Measurements from ENCODE around the gene SLC6A20. TPM values are rescaled to one million over a fixed set of nuclear protein-coding genes. Genes with fewer than 3 reads are reported as not detected.

Gene SLC6A20
- total RNA-seq, 2 experiments from 2014 or later = not detected

- no peak for DNase-seq
- Mint-ChIP-seq H3K27ac (no peak overlapping the region), H3K4me3 (no peak overlapping the region), H3K36me3 (peaks cover 25% of the 10 kb centered on the region), H3K27me3 (no peaks in the 10 kb centered on the region), H3K4me1 (ENCODE audit: low read depth) (peaks cover 5% of the 10 kb centered on the region), H3K9me3 (no peaks in the 10 kb centered on the region)
- POLR2A ChIA-PET = no interaction called here
- intact Hi-C loops (cut with micrococcal nuclease) = no loop called here
- CTCF ChIA-PET = interaction anchor here (1.2 to 4.7 kb wide), 2 partner anchors 14 to 332 kb away, joined by 3 to 28 read pairs; no protein-coding TSS in a partner anchor
Measured at GRCh38 chr3:45746777-45747622, 49.3 kb downstream of the SLC6A20 start.

GRCh38 chr3:45746165-45746776, 50.1 kb downstream of the SLC6A20 start:
- Mint-ChIP-seq H3K27ac (no peak overlapping the region), H3K36me3 (peaks cover 27% of the 10 kb centered on the region), H3K4me3 (no peak overlapping the region), H3K27me3 (no peaks in the 10 kb centered on the region), H3K4me1 (ENCODE audit: low read depth) (peaks cover 8% of the 10 kb centered on the region), H3K9me3 (no peaks in the 10 kb centered on the region)
- ChIA-PET POLR2A (no interaction called here), CTCF (no interaction called here)
- intact Hi-C loops (cut with micrococcal nuclease) = no loop called here
- DNase-seq = no peak

GRCh38 chr3:45742461-45743089, 53.8 kb downstream of the SLC6A20 start:
- Mint-ChIP-seq H3K9me3 (no peaks in the 10 kb centered on the region), H3K27me3 (no peaks in the 10 kb centered on the region), H3K36me3 (peaks cover 48% of the 10 kb centered on the region), H3K27ac (no peak overlapping the region), H3K4me3 (no peak overlapping the region), H3K4me1 (ENCODE audit: low read depth) (peaks cover 25% of the 10 kb centered on the region)
- CTCF ChIA-PET = interaction anchor here (0.6 to 1.6 kb wide), 3 partner anchors 231 to 1711 kb away, joined by 3 to 5 read pairs (median 4); no protein-coding TSS in a partner anchor
- intact Hi-C loops (cut with micrococcal nuclease) = no loop called here
- POLR2A ChIA-PET = no interaction called here
- no peak for DNase-seq

GRCh38 chr3:45741742-45742460, 54.4 kb downstream of the SLC6A20 start:
- ChIA-PET POLR2A (no interaction called here), CTCF (no interaction called here)
- no peak overlapping the region for H3K27ac Mint-ChIP-seq
- H3K4me3 Mint-ChIP-seq = no peak overlapping the region
- intact Hi-C loops (cut with micrococcal nuclease) = no loop called here
- DNase-seq = no peak
- H3K36me3 Mint-ChIP-seq = peaks cover 50% of the 10 kb centered on the region
- no peaks in the 10 kb centered on the region for H3K9me3 Mint-ChIP-seq
- H3K4me1 Mint-ChIP-seq (ENCODE audit: low read depth) = peaks cover 27% of the 10 kb centered on the region
- no peaks in the 10 kb centered on the region for H3K27me3 Mint-ChIP-seq

- Mint-ChIP-seq H3K4me3 (no peak overlapping the region), H3K36me3 (peaks cover 57% of the 10 kb centered on the region), H3K27ac (no peak overlapping the region), H3K9me3 (no peaks in the 10 kb centered on the region), H3K4me1 (ENCODE audit: low read depth) (peaks cover 31% of the 10 kb centered on the region), H3K27me3 (no peaks in the 10 kb centered on the region)
- CTCF ChIA-PET = no interaction called here
- intact Hi-C loops (cut with micrococcal nuclease) = no loop called here
- POLR2A ChIA-PET = no interaction called here
- no peak for DNase-seq
Measured at GRCh38 chr3:45741247-45741646, 55.1 kb downstream of the SLC6A20 start.

GRCh38 chr3:45739991-45740390, 56.3 kb downstream of the SLC6A20 start:
- POLR2A ChIA-PET = no interaction called here
- no peak overlapping the region for H3K4me3 Mint-ChIP-seq
- H3K27me3 Mint-ChIP-seq = no peaks in the 10 kb centered on the region
- intact Hi-C loops (cut with micrococcal nuclease) = no loop called here
- CTCF ChIA-PET = no interaction called here
- no peak overlapping the region for H3K27ac Mint-ChIP-seq
- H3K4me1 Mint-ChIP-seq (ENCODE audit: low read depth) = peaks cover 31% of the 10 kb centered on the region
- H3K9me3 Mint-ChIP-seq = no peaks in the 10 kb centered on the region
- no peak for DNase-seq
- H3K36me3 Mint-ChIP-seq = peaks cover 62% of the 10 kb centered on the region

GRCh38 chr3:45737234-45737633, 59.1 kb downstream of the SLC6A20 start:
- Mint-ChIP-seq H3K4me3 (no peak overlapping the region), H3K9me3 (no peaks in the 10 kb centered on the region), H3K36me3 (peaks cover 72% of the 10 kb centered on the region), H3K4me1 (ENCODE audit: low read depth) (peaks cover 30% of the 10 kb centered on the region), H3K27me3 (no peaks in the 10 kb centered on the region), H3K27ac (no peak overlapping the region)
- DNase-seq = no peak
- CTCF ChIA-PET = no interaction called here
- intact Hi-C loops (cut with micrococcal nuclease) = no loop called here
- POLR2A ChIA-PET = no interaction called here

GRCh38 chr3:45736707-45737106, 59.6 kb downstream of the SLC6A20 start:
- Mint-ChIP-seq H3K27ac (peak overlapping the region; percentile 16), H3K4me1 (ENCODE audit: low read depth) (peaks cover 29% of the 10 kb centered on the region), H3K9me3 (no peaks in the 10 kb centered on the region), H3K27me3 (no peaks in the 10 kb centered on the region), H3K4me3 (no peak overlapping the region), H3K36me3 (peaks cover 71% of the 10 kb centered on the region)
- peak; percentile 20 for DNase-seq
- ChIA-PET CTCF (interaction anchor here (0.7 kb wide), 1 partner anchor 82 kb away, joined by 3 read pairs; no protein-coding TSS in a partner anchor), POLR2A (no interaction called here)
- intact Hi-C loops (cut with micrococcal nuclease) = no loop called here

- CTCF ChIA-PET = interaction anchor here (1.1 to 1.2 kb wide), 2 partner anchors 199 to 219 kb away, joined by 3 to 4 read pairs; no protein-coding TSS in a partner anchor
- intact Hi-C loops (cut with micrococcal nuclease) = no loop called here
- H3K4me1 Mint-ChIP-seq (ENCODE audit: low read depth) = peaks cover 16% of the 10 kb centered on the region
- peaks cover 58% of the 10 kb centered on the region for H3K36me3 Mint-ChIP-seq
- no peaks in the 10 kb centered on the region for H3K9me3 Mint-ChIP-seq
- no peaks in the 10 kb centered on the region for H3K27me3 Mint-ChIP-seq
- no peak overlapping the region for H3K4me3 Mint-ChIP-seq
- no peak for DNase-seq
- H3K27ac Mint-ChIP-seq = no peak overlapping the region
- POLR2A ChIA-PET = no interaction called here
Measured at GRCh38 chr3:45730409-45731154, 65.8 kb downstream of the SLC6A20 start.

GRCh38 chr3:45729614-45730013, 66.7 kb downstream of the SLC6A20 start:
- H3K27ac Mint-ChIP-seq = no peak overlapping the region
- POLR2A ChIA-PET = no interaction called here

GRCh38 chr3:45724911-45725310, 71.4 kb downstream of the SLC6A20 start:
- Mint-ChIP-seq H3K4me3 (no peak overlapping the region), H3K36me3 (peaks cover 56% of the 10 kb centered on the region), H3K27ac (no peak overlapping the region), H3K27me3 (no peaks in the 10 kb centered on the region), H3K4me1 (ENCODE audit: low read depth) (peaks cover 16% of the 10 kb centered on the region), H3K9me3 (no peaks in the 10 kb centered on the region)
- intact Hi-C loops (cut with micrococcal nuclease) = no loop called here
- POLR2A ChIA-PET = no interaction called here
- no peak for DNase-seq
- CTCF ChIA-PET = no interaction called here

More at GRCh38 chr3:45729614-45730013, 66.7 kb downstream of the SLC6A20 start:
- CTCF ChIA-PET = no interaction called here
- Mint-ChIP-seq H3K27me3 (no peaks in the 10 kb centered on the region), H3K4me1 (ENCODE audit: low read depth) (peaks cover 20% of the 10 kb centered on the region), H3K4me3 (no peak overlapping the region), H3K36me3 (peaks cover 58% of the 10 kb centered on the region), H3K9me3 (no peaks in the 10 kb centered on the region)
- intact Hi-C loops (cut with micrococcal nuclease) = no loop called here
- no peak for DNase-seq
